ENCODE results near the gene ABCA8. TPM values are rescaled to one million over a fixed set of nuclear protein-coding genes. Genes with fewer than 3 reads are reported as not detected.
"Not testable (repeated sequence)": the region's sequence is repeated elsewhere in the genome, so short reads cannot be mapped to it uniquely, and the experiment has no call there.

Gene ABCA8
- total RNA-seq, result 10 to 100 TPM in 3 of 4 donors, 1 to 10 TPM in 1; 8.7 to 25.3 (median 14.4) TPM
- polyA plus RNA-seq, result 10 to 100 TPM in 1 of 3 donors, 1 to 10 TPM in 2; 3.7 to 10.8 (median 4.8) TPM
- long read RNA-seq, donor 1, full-length matches to known transcripts, result 1 of 3 reads
- long read RNA-seq, donor 1, partial matches to known transcripts, result 0 of 3 reads
- long read RNA-seq, donor 1, other reads (novel, unspliced or antisense), result 2 of 3 reads
- long read RNA-seq, donor 2, full-length matches to known transcripts, result 2 of 4 reads
- long read RNA-seq, donor 2, partial matches to known transcripts, result 2 of 4 reads
- long read RNA-seq, donor 2, other reads (novel, unspliced or antisense), result 0 of 4 reads

- Histone ChIP-seq H3K4me3 (peak within 1 kb of the TSS; percentile 53), H3K9me3 (no peaks in the 10 kb centered on the region), H3K27ac (peak within 1 kb of the TSS; percentile 19), H3K27me3 (ENCODE audit: insufficient read depth in 3 of 3, low read length in 2 of 3) (no peaks in the 10 kb centered on the region), H3K4me1 (no peaks in the 10 kb centered on the region), H3K36me3 (ENCODE audit: insufficient read depth in 1 of 2, low read depth in 1 of 2) (no peaks in the 10 kb centered on the region)
- no peak for TF ChIP-seq CTCF (IDR thresholded peaks at IDR 0.05)
- WGBS, 3 donors, result 14 to 22% (median 20%) methylated on average over 4 of the region's 4 CpGs
- DNase-seq (no peak), ATAC-seq (peak in 1 of 4 donors; percentile 64)
- intact Hi-C loops (cut with DNase I), result loop anchor here in 1 of 2 donors (5.0 kb wide), 1 partner anchor 33 kb away; no protein-coding TSS in a partner anchor
Measured at GRCh38 chr17:68955181-68955841, at the start of gene ABCA8. Gene ABCA8, minus strand, starts transcription at chr17:68955392. Its CDS starts 13,358 bp downstream, at chr17:68942034.

GRCh38 chr17:69004759-69005158 lies 49.6 kb upstream of the ABCA8 start:
- H3K27me3 ChIP-seq (ENCODE audit: insufficient read depth in 3 of 3, low read length in 2 of 3); H3K4me1 ChIP-seq; DNase-seq; H3K27ac ChIP-seq; H3K4me3 ChIP-seq; intact Hi-C loops (cut with DNase I); H3K9me3 ChIP-seq; ATAC-seq: not testable (repeated sequence)
- WGBS, 3 donors, result 90 to 95% (median 91%) methylated on average over 17 to 22 of the region's 27 CpGs
- H3K36me3 ChIP-seq (ENCODE audit: insufficient read depth in 1 of 2, low read depth in 1 of 2), result peaks cover 2 to 34% of the 10 kb centered on the region in 2 donors

- DNase-seq; H3K9me3 ChIP-seq; H3K4me3 ChIP-seq; H3K27ac ChIP-seq; intact Hi-C loops (cut with DNase I); H3K27me3 ChIP-seq (ENCODE audit: insufficient read depth in 3 of 3, low read length in 2 of 3); H3K4me1 ChIP-seq; ATAC-seq; H3K36me3 ChIP-seq (ENCODE audit: insufficient read depth in 1 of 2, low read depth in 1 of 2): not testable (repeated sequence)
- WGBS, 3 donors, result 68 to 86% (median 81%) methylated on average over 2 to 3 of the region's 3 CpGs
Measured at GRCh38 chr17:68999743-69000142, 44.6 kb upstream of the ABCA8 start.

GRCh38 chr17:68993112-68993511 lies 37.9 kb upstream of the ABCA8 start:
- Histone ChIP-seq H3K4me1 (no peaks in the 10 kb centered on the region), H3K27ac (no peak overlapping the region), H3K4me3 (no peak overlapping the region), H3K36me3 (ENCODE audit: insufficient read depth in 1 of 2, low read depth in 1 of 2) (peaks cover 0 to 57% of the 10 kb centered on the region in 2 donors), H3K9me3 (no peaks in the 10 kb centered on the region), H3K27me3 (ENCODE audit: insufficient read depth in 3 of 3, low read length in 2 of 3) (no peaks in the 10 kb centered on the region)
- 58 to 70% (median 66%) methylated on average over 4 of the region's 4 CpGs for WGBS, 3 donors
- no peak for TF ChIP-seq CTCF (IDR thresholded peaks at IDR 0.05)
- DNase-seq, result no peak
- intact Hi-C loops (cut with DNase I), result no loop called here
- ATAC-seq, result peak in 2 of 4 donors; percentile 43 to 67

- no peak for TF ChIP-seq CTCF (IDR thresholded peaks at IDR 0.05)
- Histone ChIP-seq H3K4me1 (no peaks in the 10 kb centered on the region), H3K4me3 (no peak overlapping the region), H3K9me3 (no peaks in the 10 kb centered on the region), H3K36me3 (ENCODE audit: insufficient read depth in 1 of 2, low read depth in 1 of 2) (peaks cover 0 to 86% of the 10 kb centered on the region in 2 donors), H3K27me3 (ENCODE audit: insufficient read depth in 3 of 3, low read length in 2 of 3) (no peaks in the 10 kb centered on the region), H3K27ac (no peak overlapping the region)
- ATAC-seq (no peak), DNase-seq (no peak)
- intact Hi-C loops (cut with DNase I), result no loop called here
- 62 to 84% (median 84%) methylated on average over 4 of the region's 4 CpGs for whole genome bisulfite sequencing, 3 donors
Measured at GRCh38 chr17:68987966-68988365, 32.8 kb upstream of the ABCA8 start.

Data from psoas muscle (tissue), 8 donors.